Colonic mucosa (tissue), 4 donors: ENCODE measurements around the gene CREB5. TPM values are rescaled to one million over a fixed set of nuclear protein-coding genes. Genes with fewer than 3 reads are reported as not detected.

ENCODE experiments used
- DNase-seq: peaks from one replicate; pipeline ENCODE4 v3.0.0-alpha.2; 2020
- H3K27ac ChIP-seq: fragments of 200-600 bp; one replicate; pipeline ENCODE4 v1.8.0; 2021
- H3K27me3 ChIP-seq: fragments of 200-600 bp; one replicate; pipeline ENCODE4 v1.8.0; 2021
- H3K36me3 ChIP-seq: fragments of 200-600 bp; one replicate; pipeline ENCODE4 v1.8.0; 2021
- H3K4me1 ChIP-seq: fragments of 200-600 bp; one replicate; pipeline ENCODE4 v1.8.0; 2021; ENCODE audit warnings: mild to moderate bottlenecking
- H3K4me3 ChIP-seq: fragments of 200-600 bp; one replicate; pipeline ENCODE4 v1.8.0; 2021
- H3K9ac ChIP-seq, 2 donors: one replicate each; pipeline ENCODE4 v1.7.0; 2013; ENCODE audit warnings: control low read depth in 2 of 2, low read depth in 2 of 2, low read length in 2 of 2
- H3K9me3 ChIP-seq: fragments of 200-600 bp; one replicate; pipeline ENCODE4 v1.8.0; 2021
- intact Hi-C: fragments of 100-400 bp; cut with DNase I; formaldehyde crosslinking; loops from one replicate; pipeline ENCODE4 v1.14.1; 2022
- total RNA-seq, 2 donors: library from RNA; stranded (reverse); fragmentation: NEBNext Ultra II Directional in 1 of 2; extraction: Animal tissue kit (Norgen Biotek cat#: 25700) in 1 of 2; gene quantifications; one replicate each; pipeline ENCODE4 v1.2.1, GENCODE V29; 2021
- TF ChIP-seq, protein P1 (sequence below): fragments of 200-600 bp; IDR thresholded peaks from one replicate; pipeline ENCODE4 v1.8.0; 2022; ENCODE audit warnings: antibody characterized with exemption, mild to moderate bottlenecking
- donor health status: healthy.
- donor health status: DM: no; HTN: no; CAD: no.
- donor health status: DM: no; HTN: no; CAD: no.

Gene CREB5
- total RNA-seq, 2 donors from 2014 or later = 0.54 to 3.6 TPM

DNA sequence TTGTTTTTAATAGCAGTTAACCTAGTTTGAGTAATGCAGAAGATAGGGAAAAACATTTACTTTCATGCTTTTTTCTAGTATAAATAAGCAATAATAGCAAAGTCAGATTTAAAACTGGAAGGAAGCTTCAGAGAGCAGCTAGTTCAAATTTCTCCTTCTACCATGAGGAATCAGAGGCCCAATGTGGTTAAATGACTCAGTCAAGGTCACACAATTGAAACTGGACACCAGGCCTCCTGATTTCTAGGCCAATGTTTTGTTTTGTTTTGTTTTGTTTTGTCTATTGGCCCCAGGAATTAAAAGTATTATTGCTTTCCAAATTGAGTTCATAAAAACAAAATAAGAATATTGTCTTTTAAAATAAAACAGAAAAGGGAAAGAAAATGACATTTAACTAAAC, 423.5 kb downstream of the CREB5 start:
- H3K27ac ChIP-seq = no peak overlapping the region
- no peaks in the 10 kb centered on the region for H3K27me3 ChIP-seq
- H3K9ac ChIP-seq = no peak overlapping the region
- DNase-seq = no peak
- H3K9me3 ChIP-seq = no peaks in the 10 kb centered on the region
- intact Hi-C loops = no loop called here
- no peaks in the 10 kb centered on the region for H3K4me1 ChIP-seq
- TF ChIP-seq, protein P1, sequence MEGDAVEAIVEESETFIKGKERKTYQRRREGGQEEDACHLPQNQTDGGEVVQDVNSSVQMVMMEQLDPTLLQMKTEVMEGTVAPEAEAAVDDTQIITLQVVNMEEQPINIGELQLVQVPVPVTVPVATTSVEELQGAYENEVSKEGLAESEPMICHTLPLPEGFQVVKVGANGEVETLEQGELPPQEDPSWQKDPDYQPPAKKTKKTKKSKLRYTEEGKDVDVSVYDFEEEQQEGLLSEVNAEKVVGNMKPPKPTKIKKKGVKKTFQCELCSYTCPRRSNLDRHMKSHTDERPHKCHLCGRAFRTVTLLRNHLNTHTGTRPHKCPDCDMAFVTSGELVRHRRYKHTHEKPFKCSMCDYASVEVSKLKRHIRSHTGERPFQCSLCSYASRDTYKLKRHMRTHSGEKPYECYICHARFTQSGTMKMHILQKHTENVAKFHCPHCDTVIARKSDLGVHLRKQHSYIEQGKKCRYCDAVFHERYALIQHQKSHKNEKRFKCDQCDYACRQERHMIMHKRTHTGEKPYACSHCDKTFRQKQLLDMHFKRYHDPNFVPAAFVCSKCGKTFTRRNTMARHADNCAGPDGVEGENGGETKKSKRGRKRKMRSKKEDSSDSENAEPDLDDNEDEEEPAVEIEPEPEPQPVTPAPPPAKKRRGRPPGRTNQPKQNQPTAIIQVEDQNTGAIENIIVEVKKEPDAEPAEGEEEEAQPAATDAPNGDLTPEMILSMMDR = no peak
- H3K36me3 ChIP-seq = no peaks in the 10 kb centered on the region
- H3K4me3 ChIP-seq = no peak overlapping the region

DNA sequence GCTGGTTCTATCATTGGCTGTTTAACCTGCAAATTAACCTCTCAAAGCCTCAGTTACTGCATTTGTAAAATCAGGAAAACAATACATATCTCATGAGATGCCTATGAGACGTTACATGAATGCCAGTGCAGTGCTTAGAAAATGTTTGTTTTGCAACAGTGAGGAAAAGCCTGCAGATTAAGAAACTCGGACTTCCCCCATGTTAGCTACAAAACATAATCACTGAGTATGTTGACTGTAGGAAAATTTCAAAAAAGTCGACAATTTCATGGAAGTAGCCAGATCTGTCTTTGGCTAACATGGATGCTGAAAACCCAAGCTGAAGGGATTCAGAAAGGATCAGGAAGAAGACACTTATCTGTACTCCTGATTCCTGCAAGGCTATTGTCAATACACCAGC, 424.4 kb downstream of the CREB5 start:
- Histone ChIP-seq H3K27me3 (no peaks in the 10 kb centered on the region), H3K4me3 (no peak overlapping the region), H3K36me3 (no peaks in the 10 kb centered on the region), H3K27ac (no peak overlapping the region), H3K4me1 (no peaks in the 10 kb centered on the region), H3K9ac (no peak overlapping the region), H3K9me3 (no peaks in the 10 kb centered on the region)
- intact Hi-C loops = no loop called here
- TF ChIP-seq, protein P1 = no peak
- no peak for DNase-seq

DNA sequence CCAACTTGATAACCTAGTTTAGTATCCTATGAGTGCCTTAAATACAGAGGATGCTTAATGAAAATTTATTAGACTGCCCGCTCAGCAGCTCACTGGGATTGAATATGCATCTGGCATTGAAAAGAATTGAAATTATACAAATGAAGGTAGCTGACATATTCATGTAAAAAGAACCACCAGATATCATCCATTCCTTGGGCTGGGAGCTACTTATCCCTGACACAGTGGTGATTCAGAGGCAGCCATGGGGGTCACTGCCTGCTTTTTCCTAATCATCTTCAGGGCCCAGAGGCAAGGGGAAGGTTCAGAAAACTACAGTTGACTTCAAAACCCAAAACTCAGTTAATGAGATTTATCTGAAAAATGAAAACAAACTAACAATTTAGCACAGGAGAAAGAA, 424.9 kb downstream of the CREB5 start:
- Histone ChIP-seq H3K9ac (no peak overlapping the region), H3K4me3 (no peak overlapping the region), H3K9me3 (no peaks in the 10 kb centered on the region), H3K27ac (no peak overlapping the region), H3K4me1 (no peaks in the 10 kb centered on the region), H3K36me3 (no peaks in the 10 kb centered on the region), H3K27me3 (no peaks in the 10 kb centered on the region)
- TF ChIP-seq, protein P1 = no peak
- intact Hi-C loops = no loop called here
- no peak for DNase-seq

DNA sequence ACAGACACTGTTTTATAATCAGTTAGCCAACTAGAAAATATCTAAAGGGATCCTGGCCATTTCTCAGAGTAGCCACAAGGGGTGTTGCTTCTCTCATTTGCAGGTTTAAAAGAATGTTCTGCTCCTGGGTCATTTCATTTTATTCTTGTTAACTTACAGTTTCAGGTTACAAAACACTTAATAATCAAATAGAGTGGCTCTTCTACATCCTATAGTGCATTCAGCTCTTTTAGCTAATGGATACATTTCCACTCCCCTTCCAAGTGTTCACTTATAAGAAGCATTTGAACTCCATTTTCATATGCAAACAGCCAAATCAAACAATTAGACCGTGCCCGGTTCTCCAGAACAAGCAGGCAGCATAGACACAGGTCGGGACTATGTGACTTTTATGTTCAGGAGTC, 428.3 kb downstream of the CREB5 start:
- DNase-seq = no peak
- H3K27me3 ChIP-seq = no peaks in the 10 kb centered on the region
- no peak overlapping the region for H3K9ac ChIP-seq
- H3K36me3 ChIP-seq = no peaks in the 10 kb centered on the region
- no peak overlapping the region for H3K27ac ChIP-seq
- TF ChIP-seq, protein P1 = peak; percentile 36
- intact Hi-C loops = no loop called here
- no peak overlapping the region for H3K4me3 ChIP-seq
- H3K9me3 ChIP-seq = no peaks in the 10 kb centered on the region
- no peaks in the 10 kb centered on the region for H3K4me1 ChIP-seq

DNA sequence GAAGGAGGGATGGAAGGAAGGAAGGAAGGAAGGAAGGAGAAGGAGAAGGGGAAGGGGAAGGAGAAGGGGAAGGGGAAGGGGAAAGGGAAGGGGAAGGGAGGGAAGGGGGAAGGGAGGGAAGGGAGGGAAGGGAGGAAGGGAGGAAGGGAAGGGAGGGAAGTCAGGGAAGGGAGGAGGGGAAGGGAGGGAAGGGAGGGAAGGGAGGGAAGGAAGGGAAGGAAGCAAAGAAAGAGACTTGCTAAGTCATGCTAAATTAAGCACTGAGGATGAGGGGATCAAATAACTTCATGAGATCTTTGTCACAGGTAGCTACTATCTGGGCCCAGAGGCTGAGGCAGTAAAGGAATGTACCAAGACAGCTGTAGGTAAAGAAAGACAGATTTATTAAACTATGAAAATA, 429.4 kb downstream of the CREB5 start:
- Histone ChIP-seq H3K9me3 (no peaks in the 10 kb centered on the region), H3K4me1 (no peaks in the 10 kb centered on the region), H3K36me3 (no peaks in the 10 kb centered on the region), H3K27me3 (no peaks in the 10 kb centered on the region), H3K27ac (no peak overlapping the region), H3K9ac (no peak overlapping the region), H3K4me3 (no peak overlapping the region)
- TF ChIP-seq, protein P1 = no peak
- no peak for DNase-seq
- intact Hi-C loops = no loop called here
